ENCODE results near the gene CYLC1. TPM values are rescaled to one million over a fixed set of nuclear protein-coding genes. Genes with fewer than 3 reads are reported as not detected.
A peak's percentile ranks its signal among the peaks of the same experiment; 100 is the strongest.

Gene CYLC1
- total RNA-seq, 4 donors from 2014 or later = not detected

DNA sequence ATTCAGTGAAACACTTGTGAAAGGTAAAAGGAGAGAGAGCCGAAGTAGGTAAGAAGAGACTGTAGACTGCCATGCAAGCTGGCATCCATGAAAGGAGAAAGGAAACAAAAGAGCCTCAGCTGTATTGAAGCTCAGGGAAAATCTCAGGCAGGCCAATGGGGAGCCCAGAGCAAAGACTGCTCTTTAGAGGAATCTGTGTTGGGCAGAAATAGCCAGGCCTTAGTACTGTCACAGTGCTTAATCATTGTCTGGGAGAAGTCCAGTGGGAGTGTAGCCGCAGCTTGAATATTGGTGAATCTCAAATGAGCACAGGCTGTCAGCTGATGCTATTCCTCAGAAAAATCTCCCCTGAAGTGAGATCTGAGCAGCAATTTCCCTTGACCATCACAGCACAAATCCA, 27.6 kb downstream of the CYLC1 start:
- Histone ChIP-seq H3K27ac (no peak overlapping the region), H3K4me1 (no peaks in the 10 kb centered on the region), H3K27me3 (peaks cover 0 to 2% (median 0%) of the 10 kb centered on the region in 4 donors), H3K4me3 (no peak overlapping the region), H3K36me3 (no peaks in the 10 kb centered on the region), H3K9me3 (no peaks in the 10 kb centered on the region)
- no peak for DNase-seq
- WGBS, 2 donors = 78 to 81% methylated on average over 2 of the region's 2 CpGs
- TF ChIP-seq, protein P1, sequence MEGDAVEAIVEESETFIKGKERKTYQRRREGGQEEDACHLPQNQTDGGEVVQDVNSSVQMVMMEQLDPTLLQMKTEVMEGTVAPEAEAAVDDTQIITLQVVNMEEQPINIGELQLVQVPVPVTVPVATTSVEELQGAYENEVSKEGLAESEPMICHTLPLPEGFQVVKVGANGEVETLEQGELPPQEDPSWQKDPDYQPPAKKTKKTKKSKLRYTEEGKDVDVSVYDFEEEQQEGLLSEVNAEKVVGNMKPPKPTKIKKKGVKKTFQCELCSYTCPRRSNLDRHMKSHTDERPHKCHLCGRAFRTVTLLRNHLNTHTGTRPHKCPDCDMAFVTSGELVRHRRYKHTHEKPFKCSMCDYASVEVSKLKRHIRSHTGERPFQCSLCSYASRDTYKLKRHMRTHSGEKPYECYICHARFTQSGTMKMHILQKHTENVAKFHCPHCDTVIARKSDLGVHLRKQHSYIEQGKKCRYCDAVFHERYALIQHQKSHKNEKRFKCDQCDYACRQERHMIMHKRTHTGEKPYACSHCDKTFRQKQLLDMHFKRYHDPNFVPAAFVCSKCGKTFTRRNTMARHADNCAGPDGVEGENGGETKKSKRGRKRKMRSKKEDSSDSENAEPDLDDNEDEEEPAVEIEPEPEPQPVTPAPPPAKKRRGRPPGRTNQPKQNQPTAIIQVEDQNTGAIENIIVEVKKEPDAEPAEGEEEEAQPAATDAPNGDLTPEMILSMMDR (IDR thresholded peaks at IDR 0.05) = no peak
- TF ChIP-seq POLR2A (IDR thresholded peaks at IDR 0.05) = no peak
- intact Hi-C loops (cut with DNase I) = no loop called here

GRCh38 chrX:83892433-83892832, 31.5 kb downstream of the CYLC1 start:
- TF ChIP-seq, protein P1 (IDR thresholded peaks at IDR 0.05) = no peak
- no peak for TF ChIP-seq POLR2A (IDR thresholded peaks at IDR 0.05)

DNA sequence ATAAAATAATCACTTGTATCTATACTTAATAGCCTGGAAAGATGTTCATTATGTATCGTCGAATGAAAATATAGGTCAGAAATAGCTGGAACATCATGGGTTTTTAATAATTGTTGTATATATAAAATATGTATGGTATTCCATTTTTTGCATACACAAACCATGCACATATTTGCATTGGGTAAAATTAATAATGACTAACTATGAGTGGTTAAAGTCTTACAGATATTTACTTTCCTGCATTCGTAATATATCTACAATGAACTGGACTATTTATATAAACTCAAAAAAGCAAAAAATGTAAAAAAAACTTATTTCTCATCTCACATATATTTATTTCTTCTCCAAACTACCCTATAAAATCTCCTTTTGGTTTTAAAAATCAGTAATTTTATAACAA, 46.0 kb downstream of the CYLC1 start:
- Histone ChIP-seq H3K36me3 (no peaks in the 10 kb centered on the region), H3K9me3 (no peaks in the 10 kb centered on the region), H3K27ac (no peak overlapping the region), H3K27me3 (no peaks in the 10 kb centered on the region), H3K4me1 (no peaks in the 10 kb centered on the region), H3K4me3 (no peak overlapping the region)
- WGBS, 2 donors = 91% methylated on average over 3 of the region's 3 CpGs
- intact Hi-C loops (cut with DNase I) = no loop called here
- no peak for DNase-seq
- TF ChIP-seq POLR2A (IDR thresholded peaks at IDR 0.05) = no peak
- TF ChIP-seq, protein P1 (IDR thresholded peaks at IDR 0.05) = no peak

More at GRCh38 chrX:83892433-83892832, 31.5 kb downstream of the CYLC1 start:
- DNase-seq = no peak
- H3K27me3 ChIP-seq = no peaks in the 10 kb centered on the region
- no peak overlapping the region for H3K4me3 ChIP-seq
- WGBS, 2 donors = 40 to 61% methylated on average over 1 to 8 of the region's 12 CpGs
- H3K36me3 ChIP-seq = no peaks in the 10 kb centered on the region
- no peak overlapping the region for H3K27ac ChIP-seq
- intact Hi-C loops (cut with DNase I) = no loop called here
- H3K4me1 ChIP-seq = no peaks in the 10 kb centered on the region
- no peaks in the 10 kb centered on the region for H3K9me3 ChIP-seq

DNA sequence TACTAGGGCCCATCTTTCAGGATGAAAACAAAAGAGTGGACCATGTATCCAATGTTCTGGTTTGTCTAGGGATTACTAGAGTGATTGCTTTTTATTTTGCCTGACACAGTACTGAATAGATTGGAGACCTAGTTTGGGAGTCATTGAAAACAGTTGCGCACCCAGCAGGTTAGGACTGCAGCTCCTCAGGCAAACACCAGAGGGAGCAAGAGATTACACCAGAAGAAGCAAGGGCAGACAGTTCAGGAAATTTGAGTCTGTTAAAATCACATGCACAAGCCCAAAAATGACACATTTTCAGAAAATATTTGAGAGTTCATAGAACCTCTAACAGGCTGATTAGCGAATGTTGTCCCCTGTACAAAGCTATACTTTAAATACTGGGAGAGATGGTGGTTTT, 55.6 kb downstream of the CYLC1 start:
- TF ChIP-seq, protein P1 (IDR thresholded peaks at IDR 0.05) = peak in 4 of 6 experiments; percentile 10 to 35 (median 20)
- no peak for TF ChIP-seq POLR2A (IDR thresholded peaks at IDR 0.05)
- Histone ChIP-seq H3K9me3 (no peaks in the 10 kb centered on the region), H3K4me3 (no peak overlapping the region), H3K27me3 (no peaks in the 10 kb centered on the region), H3K36me3 (no peaks in the 10 kb centered on the region), H3K4me1 (no peaks in the 10 kb centered on the region), H3K27ac (no peak overlapping the region)
- 23 to 39% methylated on average over 1 to 2 of the region's 2 CpGs for WGBS, 2 donors
- intact Hi-C loops (cut with DNase I) = no loop called here
- no peak for DNase-seq

DNA sequence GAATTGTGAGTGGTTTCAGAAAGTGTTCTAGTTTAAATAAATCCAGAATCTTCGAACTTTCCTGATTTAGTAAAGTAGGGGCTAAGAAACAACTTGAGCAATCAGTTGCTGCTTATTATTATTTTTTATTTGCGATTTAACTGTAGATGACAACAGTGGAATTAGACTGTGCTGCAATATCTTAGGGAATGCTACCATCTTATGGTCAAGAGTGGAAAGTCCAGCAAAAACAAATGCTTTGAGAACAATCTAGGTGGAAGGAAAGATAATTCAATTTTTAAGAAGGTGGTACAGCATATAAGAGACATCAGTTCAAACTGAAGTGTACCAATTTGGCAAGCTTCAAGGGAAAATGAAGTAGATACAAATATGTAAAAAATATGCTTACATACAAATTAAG, 73.3 kb downstream of the CYLC1 start:
- H3K9me3 ChIP-seq = no peaks in the 10 kb centered on the region
- no peak for DNase-seq
- no peaks in the 10 kb centered on the region for H3K4me1 ChIP-seq
- H3K27me3 ChIP-seq = no peaks in the 10 kb centered on the region
- H3K4me3 ChIP-seq = no peak overlapping the region
- intact Hi-C loops (cut with DNase I) = no loop called here
- no peak overlapping the region for H3K27ac ChIP-seq
- H3K36me3 ChIP-seq = no peaks in the 10 kb centered on the region
- TF ChIP-seq, protein P1 (IDR thresholded peaks at IDR 0.05) = no peak
- TF ChIP-seq POLR2A (IDR thresholded peaks at IDR 0.05) = no peak
- 48 to 67% methylated on average over 2 of the region's 2 CpGs for WGBS, 2 donors

Measured in esophagus squamous epithelium (tissue), 5 donors.